ENCODE results near the gene PTPN6.

- TF ChIP-seq SIN3A (IDR thresholded peaks at IDR 0.05; ENCODE audit: borderline replicate concordance, insufficient read depth, low read depth, low read length) (no peak), CTCF (IDR thresholded peaks at IDR 0.05) (no peak), TCF7L2 (IDR thresholded peaks at IDR 0.05; ENCODE audit: low read depth, low read length) (no peak)
Observed at GRCh38 chr12:6941267-6941666, 9.9 kb upstream of the PTPN6 start.

Measured in Panc1 (cell line).